ENCODE measurements around the gene TMCC1.
"Not testable (repeated sequence)": the region's sequence is repeated elsewhere in the genome, so short reads cannot be mapped to it uniquely, and the experiment has no call there.

The TMCC1 gene

GRCh38 chr3:129892857-129893580 is 492 bp downstream of the TMCC1 start:
- no peak for DNase-seq (ENCODE audit: low spot score)

- no peak for DNase-seq (ENCODE audit: low spot score)
Measured at GRCh38 chr3:129892486-129892856, 1.0 kb downstream of the TMCC1 start.

GRCh38 chr3:129890891-129891290 is 2.6 kb downstream of the TMCC1 start:
- DNase-seq (ENCODE audit: low spot score), result no peak

- no peak for DNase-seq (ENCODE audit: low spot score)
Measured at GRCh38 chr3:129890125-129890524, 3.4 kb downstream of the TMCC1 start.

GRCh38 chr3:129888771-129889170 is 4.7 kb downstream of the TMCC1 start:
- DNase-seq (ENCODE audit: low spot score), result no peak

GRCh38 chr3:129881261-129881660 is 12.2 kb downstream of the TMCC1 start:
- no peak for DNase-seq (ENCODE audit: low spot score)

- DNase-seq (ENCODE audit: low spot score), result no peak
Measured at GRCh38 chr3:129878355-129878754, 15.2 kb downstream of the TMCC1 start.

GRCh38 chr3:129874479-129874878 is 19.0 kb downstream of the TMCC1 start:
- DNase-seq (ENCODE audit: low spot score), result not testable (repeated sequence)

- DNase-seq (ENCODE audit: low spot score), result no peak
Measured at GRCh38 chr3:129868912-129869311, 24.6 kb downstream of the TMCC1 start.

GRCh38 chr3:129867506-129868124 is 25.9 kb downstream of the TMCC1 start:
- no peak for DNase-seq (ENCODE audit: low spot score)

- no peak for DNase-seq (ENCODE audit: low spot score)
Measured at GRCh38 chr3:129865806-129866205, 27.7 kb downstream of the TMCC1 start.

- DNase-seq (ENCODE audit: low spot score), result no peak
Measured at GRCh38 chr3:129864519-129864918, 29.0 kb downstream of the TMCC1 start.

GRCh38 chr3:129859272-129859671 is 34.2 kb downstream of the TMCC1 start:
- DNase-seq (ENCODE audit: low spot score), result no peak

GRCh38 chr3:129857899-129858298 is 35.6 kb downstream of the TMCC1 start:
- no peak for DNase-seq (ENCODE audit: low spot score)

- DNase-seq (ENCODE audit: low spot score), result not testable (repeated sequence)
Measured at GRCh38 chr3:129856790-129857189, 36.7 kb downstream of the TMCC1 start.

- DNase-seq (ENCODE audit: low spot score), result no peak
Measured at GRCh38 chr3:129855832-129856419, 37.6 kb downstream of the TMCC1 start.

GRCh38 chr3:129855170-129855831 is 38.2 kb downstream of the TMCC1 start:
- DNase-seq (ENCODE audit: low spot score), result no peak

GRCh38 chr3:129854460-129854859 is 39.1 kb downstream of the TMCC1 start:
- DNase-seq (ENCODE audit: low spot score), result no peak

GRCh38 chr3:129845956-129846355 is 47.6 kb downstream of the TMCC1 start:
- no peak for DNase-seq (ENCODE audit: low spot score)

- no peak for DNase-seq (ENCODE audit: low spot score)
Measured at GRCh38 chr3:129840707-129841360, 52.7 kb downstream of the TMCC1 start.

GRCh38 chr3:129838086-129838485 is 55.4 kb downstream of the TMCC1 start:
- no peak for DNase-seq (ENCODE audit: low spot score)

GRCh38 chr3:129837065-129837642 is 56.4 kb downstream of the TMCC1 start:
- DNase-seq (ENCODE audit: low spot score), result no peak
